Natural killer cell treated with Interleukin-12 subunit alpha and Interleukin-12 subunit beta and Interleukin-15 and Interleukin-18, amount 100 ng/mL, for 72 hours (primary cell): ENCODE data around the gene BBX. TPM values are rescaled to one million over a fixed set of nuclear protein-coding genes. Genes with fewer than 3 reads are reported as not detected.
"Not testable (repeated sequence)": the region's sequence is repeated elsewhere in the genome, so short reads cannot be mapped to it uniquely, and the experiment has no call there.

Experiments used
- ATAC-seq, 2 donors: fragments of 150-1000 bp; cut with Tn5 transposase in 1 of 2; sonication (Bioruptor Pico), chemical (Tn5 transposase) in 1 of 2; 2 replicates each; pipeline ENCODE4 v1.10.0; 2021
- DNase-seq: peaks from one replicate; pipeline ENCODE4 v3.0.0; 2022; ENCODE audit warnings: low spot score
- H3K27ac Mint-ChIP-seq, 2 donors: 1 replicate in 1 of 2; 2 replicates in 1 of 2; pipeline ENCODE4 v1.8.0; 2022; ENCODE audit warnings: mixed read lengths in 2 of 2, mild to moderate bottlenecking in 1 of 2, moderate library complexity in 1 of 2
- H3K27me3 Mint-ChIP-seq, 2 donors: 1 replicate in 1 of 2; 2 replicates in 1 of 2; pipeline ENCODE4 v1.8.0; 2022; ENCODE audit warnings: mixed read lengths in 2 of 2
- H3K36me3 Mint-ChIP-seq: one replicate; pipeline ENCODE4 v1.8.0; 2022; ENCODE audit warnings: mixed read lengths
- H3K4me1 Mint-ChIP-seq, 2 donors: 1 replicate in 1 of 2; 2 replicates in 1 of 2; pipeline ENCODE4 v1.8.0; 2022; ENCODE audit warnings: low read depth in 2 of 2, mixed read lengths in 2 of 2, mild to moderate bottlenecking in 1 of 2
- H3K4me3 Mint-ChIP-seq: one replicate; pipeline ENCODE4 v1.8.0; 2022; ENCODE audit warnings: mixed read lengths
- H3K9me3 Mint-ChIP-seq: 2 replicates; pipeline ENCODE4 v1.8.0; 2022; ENCODE audit warnings: mixed read lengths
- total RNA-seq, 2 donors: library from RNA; stranded (reverse); gene quantifications; one replicate each; pipeline ENCODE4 v1.2.3, GENCODE V29; 2022

Gene BBX
- total RNA-seq, 2 donors from 2014 or later = 49.4 to 59.1 TPM

DNA sequence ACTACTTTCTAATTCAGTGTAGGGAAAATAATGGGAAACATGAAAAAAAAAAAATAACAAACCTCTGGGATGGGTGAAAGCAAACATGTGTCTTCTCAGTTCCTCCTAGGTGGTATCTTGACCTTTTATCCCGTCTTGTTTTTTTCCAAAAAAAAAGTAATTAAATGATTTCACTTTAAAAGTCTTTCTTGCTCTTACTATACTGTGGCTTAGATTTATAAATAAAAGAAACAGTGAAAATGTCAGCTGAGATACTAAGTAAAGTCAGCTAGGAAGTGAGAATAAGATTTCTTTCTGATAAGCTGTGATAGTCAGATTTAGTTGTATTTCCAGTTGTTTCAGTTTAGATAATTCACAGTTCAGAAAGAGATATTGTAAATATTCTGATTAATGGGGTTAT is 37.4 kb downstream of the BBX start:
- no peak overlapping the region for H3K27ac Mint-ChIP-seq
- no peak overlapping the region for H3K4me3 Mint-ChIP-seq
- no peaks in the 10 kb centered on the region for H3K9me3 Mint-ChIP-seq
- H3K36me3 Mint-ChIP-seq = no peaks in the 10 kb centered on the region
- ATAC-seq = no peak
- DNase-seq = no peak
- H3K4me1 Mint-ChIP-seq = peaks cover 14 to 23% of the 10 kb centered on the region in 2 donors
- H3K27me3 Mint-ChIP-seq = no peaks in the 10 kb centered on the region

DNA sequence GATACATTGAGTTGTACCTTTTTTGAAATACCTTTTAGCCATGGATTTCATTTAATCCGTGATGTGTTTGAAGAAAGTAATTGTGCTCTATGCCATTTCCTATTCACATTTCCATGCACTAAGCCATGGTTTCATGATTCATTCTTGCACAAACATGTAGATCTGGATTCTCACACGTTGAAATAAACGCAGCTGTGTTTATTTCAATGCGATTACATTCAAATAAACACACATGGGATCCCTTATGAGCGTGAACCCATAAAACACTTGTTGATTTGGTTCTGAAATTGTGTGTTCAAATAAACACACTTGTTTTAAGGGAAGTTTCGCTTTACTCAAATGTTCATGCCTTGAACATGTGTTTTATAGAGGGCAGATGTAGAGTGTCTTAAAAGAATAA is 39.2 kb downstream of the BBX start:
- Mint-ChIP-seq H3K27me3 (no peaks in the 10 kb centered on the region), H3K9me3 (no peaks in the 10 kb centered on the region), H3K27ac (no peak overlapping the region), H3K4me3 (no peak overlapping the region), H3K36me3 (no peaks in the 10 kb centered on the region), H3K4me1 (peaks cover 14 to 30% of the 10 kb centered on the region in 2 donors)
- DNase-seq (no peak), ATAC-seq (no peak)

DNA sequence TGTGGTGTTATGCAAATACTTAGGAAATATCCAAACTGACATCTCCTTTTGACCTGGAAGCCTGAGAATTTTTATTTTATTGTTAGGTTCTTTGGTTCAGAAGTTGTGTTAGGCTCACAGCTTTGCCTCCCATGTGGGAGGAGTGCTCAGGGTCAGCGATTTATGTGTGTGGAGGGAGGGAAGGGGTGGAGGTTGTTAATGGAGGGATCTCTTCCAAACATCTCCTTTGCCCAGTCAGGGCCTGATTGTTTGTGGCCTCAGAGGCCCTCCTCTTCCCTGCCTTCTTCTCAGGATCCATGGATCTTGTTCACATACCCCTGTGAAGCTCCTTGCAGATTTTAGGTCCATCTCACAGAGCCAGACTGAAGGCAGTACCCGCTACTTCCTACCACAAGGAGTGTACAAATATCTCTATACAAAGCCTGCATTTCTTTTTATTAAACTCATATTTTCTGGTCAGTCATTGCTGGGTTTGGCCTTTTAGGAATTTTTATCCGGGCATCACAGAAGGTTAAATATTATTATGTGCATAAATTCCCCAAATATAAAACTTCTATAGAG is 40.3 kb downstream of the BBX start:
- ATAC-seq (no peak), DNase-seq (no peak)
- Mint-ChIP-seq H3K4me1 (peaks cover 9 to 22% of the 10 kb centered on the region in 2 donors), H3K36me3 (no peaks in the 10 kb centered on the region), H3K4me3 (no peak overlapping the region), H3K27me3 (no peaks in the 10 kb centered on the region), H3K27ac (no peak overlapping the region), H3K9me3 (no peaks in the 10 kb centered on the region)

DNA sequence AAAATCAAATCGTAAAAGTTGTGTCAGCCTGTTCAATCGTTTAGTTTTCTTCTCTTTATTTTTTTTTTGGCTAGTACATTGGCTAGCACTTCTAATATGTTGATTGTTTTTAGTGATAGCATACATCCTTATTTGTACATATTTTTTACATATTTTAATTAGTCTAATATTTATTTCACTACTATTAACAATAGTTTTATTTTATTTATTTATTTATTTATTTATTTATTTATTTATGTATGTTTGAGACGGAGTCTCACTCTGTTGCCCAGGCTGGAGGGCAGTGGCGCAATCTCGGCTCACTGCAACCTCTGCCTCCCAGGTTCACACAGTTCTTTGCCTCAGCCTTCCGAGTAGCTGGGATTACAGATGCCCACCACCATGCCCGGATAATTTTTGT is 42.5 kb downstream of the BBX start:
- not testable (repeated sequence) for H3K27ac Mint-ChIP-seq, H3K4me3 Mint-ChIP-seq, DNase-seq, H3K36me3 Mint-ChIP-seq, H3K9me3 Mint-ChIP-seq, ATAC-seq, H3K27me3 Mint-ChIP-seq
- H3K4me1 Mint-ChIP-seq = peaks cover 12 to 16% of the 10 kb centered on the region in 2 donors

DNA sequence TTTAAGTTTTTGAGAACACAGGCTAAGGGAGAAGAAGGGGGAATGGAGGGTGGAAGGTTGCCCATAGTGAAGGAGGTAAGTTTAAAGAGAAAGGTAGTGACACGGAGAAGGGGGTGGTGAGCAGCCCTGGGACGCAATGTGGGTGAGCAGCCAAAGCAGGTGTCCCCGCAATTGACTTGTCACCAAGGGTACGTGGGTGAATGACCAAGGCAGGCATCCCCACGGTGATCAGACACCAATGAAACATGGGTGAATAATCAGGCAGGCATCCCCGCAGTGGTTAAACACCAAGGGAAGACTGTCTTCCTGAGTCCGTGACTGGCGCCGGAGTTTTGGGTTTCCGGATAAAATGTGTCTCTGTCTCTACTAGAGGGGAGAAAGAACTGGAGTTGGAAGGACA is 48.3 kb downstream of the BBX start:
- H3K36me3 Mint-ChIP-seq, DNase-seq, H3K4me3 Mint-ChIP-seq, H3K27me3 Mint-ChIP-seq, H3K9me3 Mint-ChIP-seq, H3K27ac Mint-ChIP-seq, ATAC-seq: not testable (repeated sequence)
- H3K4me1 Mint-ChIP-seq = peaks cover 11 to 12% of the 10 kb centered on the region in 2 donors

DNA sequence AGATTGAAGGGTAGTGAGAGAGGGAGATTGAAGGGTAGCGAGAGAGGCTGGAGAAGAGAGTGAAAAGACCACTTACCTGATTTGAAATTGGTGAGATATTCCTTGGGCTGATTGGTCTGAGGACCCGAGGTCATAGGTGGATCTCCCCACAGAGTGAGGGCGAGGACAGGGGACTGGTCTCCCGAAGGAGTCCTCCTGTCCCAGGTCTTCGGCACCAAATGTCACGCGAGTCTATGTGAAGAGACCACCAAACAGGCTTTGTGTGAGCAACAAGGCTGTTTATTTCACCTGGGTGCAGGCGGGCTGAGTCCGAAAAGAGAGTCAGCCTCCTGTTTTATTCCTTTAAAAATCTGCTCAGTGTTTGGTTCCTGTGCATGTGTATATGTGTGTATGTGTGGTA is 48.7 kb downstream of the BBX start:
- not testable (repeated sequence) for ATAC-seq, DNase-seq, H3K36me3 Mint-ChIP-seq, H3K27me3 Mint-ChIP-seq, H3K9me3 Mint-ChIP-seq, H3K27ac Mint-ChIP-seq, H3K4me3 Mint-ChIP-seq
- H3K4me1 Mint-ChIP-seq = peaks cover 10 to 11% of the 10 kb centered on the region in 2 donors

DNA sequence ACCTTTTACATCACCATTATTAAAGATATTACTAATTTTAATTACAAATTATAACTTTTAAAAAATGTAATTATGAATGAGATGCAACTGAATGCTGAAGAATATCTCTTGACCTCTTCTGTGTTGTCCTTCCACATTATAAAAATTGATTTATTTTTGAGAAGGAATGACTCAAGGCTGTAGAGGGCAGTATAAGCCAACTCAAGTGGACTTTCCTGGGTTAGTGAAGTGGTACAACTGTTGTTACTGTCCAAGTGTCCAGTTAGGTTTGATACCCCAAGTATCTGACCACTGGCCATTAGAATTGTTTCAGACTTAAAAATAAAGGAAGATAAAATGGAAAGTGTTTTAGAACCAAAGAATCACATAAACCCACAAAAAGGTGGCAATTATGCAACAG is 51.9 kb downstream of the BBX start:
- peak in 1 of 2 donors; percentile 69 for ATAC-seq

DNA sequence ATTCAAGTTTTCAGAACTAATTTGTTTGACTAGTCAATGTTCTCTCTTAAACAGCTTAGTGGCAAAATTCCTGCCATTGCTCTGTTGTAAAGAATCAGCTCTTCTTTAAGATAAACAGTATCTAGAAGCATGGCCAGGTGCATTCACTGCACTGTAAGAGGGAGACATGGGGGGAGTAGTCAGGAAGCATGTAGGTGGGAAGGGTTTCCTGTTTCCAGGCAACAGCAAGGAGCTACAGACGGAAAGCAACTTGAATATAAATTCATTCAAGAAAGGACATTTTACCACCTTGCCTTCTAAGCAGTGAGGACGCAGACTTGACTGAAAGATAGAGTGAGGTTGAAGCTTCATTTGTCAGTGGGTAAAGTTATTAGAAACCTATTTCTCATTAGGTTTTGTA is 55.3 kb downstream of the BBX start:
- H3K4me1 Mint-ChIP-seq = peaks cover 8 to 13% of the 10 kb centered on the region in 2 donors
- H3K4me3 Mint-ChIP-seq = no peak overlapping the region
- ATAC-seq = no peak
- no peaks in the 10 kb centered on the region for H3K27me3 Mint-ChIP-seq
- DNase-seq = no peak
- peak overlapping the region in 1 of 2 donors; percentile 29 for H3K27ac Mint-ChIP-seq
- H3K36me3 Mint-ChIP-seq = no peaks in the 10 kb centered on the region
- H3K9me3 Mint-ChIP-seq = no peaks in the 10 kb centered on the region

More for the DNA sequence above, 51.9 kb downstream of the BBX start:
- H3K27ac Mint-ChIP-seq = no peak overlapping the region
- no peak for DNase-seq
- peaks cover 13 to 15% of the 10 kb centered on the region in 2 donors for H3K4me1 Mint-ChIP-seq
- H3K9me3 Mint-ChIP-seq = no peaks in the 10 kb centered on the region
- H3K36me3 Mint-ChIP-seq = no peaks in the 10 kb centered on the region
- H3K4me3 Mint-ChIP-seq = no peak overlapping the region
- H3K27me3 Mint-ChIP-seq = no peaks in the 10 kb centered on the region

DNA sequence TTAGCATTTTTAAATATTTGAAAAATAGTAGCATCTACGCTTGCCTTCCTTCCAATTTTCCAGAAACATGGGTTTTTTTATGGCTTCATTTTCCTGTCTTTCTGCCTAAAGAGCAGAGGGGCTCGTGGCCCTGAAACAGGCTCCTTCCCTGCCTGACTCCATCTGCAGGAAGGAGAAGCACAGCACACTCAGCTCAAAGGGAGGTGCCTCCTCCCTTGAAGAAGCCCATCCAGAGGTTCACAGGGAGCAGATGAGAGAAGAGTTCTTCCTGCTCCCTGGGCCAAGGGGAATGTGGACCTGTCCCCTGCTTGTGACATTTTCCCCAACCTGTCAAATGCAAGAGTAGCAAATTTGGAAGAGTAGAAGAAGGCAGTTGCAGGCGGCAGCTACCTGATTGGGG is 55.8 kb downstream of the BBX start:
- Mint-ChIP-seq H3K36me3 (no peaks in the 10 kb centered on the region), H3K27me3 (no peaks in the 10 kb centered on the region), H3K27ac (peak overlapping the region in 1 of 2 donors; percentile 29)

DNA sequence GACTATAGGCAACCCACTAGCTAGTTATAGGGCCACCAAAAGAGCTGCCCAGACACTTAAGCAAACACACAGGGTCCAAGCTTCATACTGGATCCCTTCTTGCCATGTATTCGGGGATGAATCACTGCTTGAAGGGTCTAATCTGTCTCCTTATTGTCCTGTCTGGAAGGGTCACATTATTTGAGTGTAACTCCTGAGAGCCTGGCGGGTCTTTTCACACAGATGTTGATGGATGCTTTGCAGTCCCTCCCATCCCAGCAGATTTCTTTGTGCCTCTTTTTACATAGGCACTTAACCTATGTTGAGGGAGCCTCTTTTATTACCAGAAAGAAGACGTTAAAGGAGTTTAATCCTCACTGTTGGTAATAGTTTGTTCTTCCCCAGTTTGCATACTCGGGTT is 56.6 kb downstream of the BBX start:
- Mint-ChIP-seq H3K27ac (peak overlapping the region in 1 of 2 donors; percentile 29), H3K27me3 (no peaks in the 10 kb centered on the region), H3K36me3 (no peaks in the 10 kb centered on the region), H3K4me1 (peaks cover 8 to 13% of the 10 kb centered on the region in 2 donors), H3K4me3 (no peak overlapping the region), H3K9me3 (no peaks in the 10 kb centered on the region)
- DNase-seq = no peak
- no peak for ATAC-seq

More for the DNA sequence above, 55.8 kb downstream of the BBX start:
- DNase-seq (no peak), ATAC-seq (no peak)
- Mint-ChIP-seq H3K9me3 (no peaks in the 10 kb centered on the region), H3K4me1 (peaks cover 8 to 13% of the 10 kb centered on the region in 2 donors), H3K4me3 (no peak overlapping the region)

DNA sequence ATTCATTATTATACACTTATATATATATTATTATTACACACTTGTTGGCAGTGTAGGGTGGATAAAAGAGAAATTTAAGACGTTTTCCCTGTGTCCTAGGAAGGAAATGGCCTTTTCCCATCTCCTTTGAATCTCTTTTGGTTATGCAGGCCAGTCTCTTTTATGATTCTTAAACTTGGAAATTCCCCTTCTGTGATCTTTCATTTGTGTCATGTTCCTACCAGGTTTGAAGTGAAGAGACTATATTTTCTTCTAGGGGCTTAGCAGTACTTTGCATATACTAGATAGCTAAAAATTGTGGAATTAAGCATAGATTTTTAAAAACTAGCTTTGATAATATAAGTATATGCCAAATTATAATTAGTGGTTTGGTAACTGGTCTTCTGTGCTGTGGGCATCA is 58.5 kb downstream of the BBX start:
- no peaks in the 10 kb centered on the region for H3K36me3 Mint-ChIP-seq
- H3K27ac Mint-ChIP-seq = no peak overlapping the region
- DNase-seq (no peak), ATAC-seq (no peak)
- no peaks in the 10 kb centered on the region for H3K27me3 Mint-ChIP-seq
- no peaks in the 10 kb centered on the region for H3K9me3 Mint-ChIP-seq
- peaks cover 8 to 13% of the 10 kb centered on the region in 2 donors for H3K4me1 Mint-ChIP-seq
- H3K4me3 Mint-ChIP-seq = no peak overlapping the region

DNA sequence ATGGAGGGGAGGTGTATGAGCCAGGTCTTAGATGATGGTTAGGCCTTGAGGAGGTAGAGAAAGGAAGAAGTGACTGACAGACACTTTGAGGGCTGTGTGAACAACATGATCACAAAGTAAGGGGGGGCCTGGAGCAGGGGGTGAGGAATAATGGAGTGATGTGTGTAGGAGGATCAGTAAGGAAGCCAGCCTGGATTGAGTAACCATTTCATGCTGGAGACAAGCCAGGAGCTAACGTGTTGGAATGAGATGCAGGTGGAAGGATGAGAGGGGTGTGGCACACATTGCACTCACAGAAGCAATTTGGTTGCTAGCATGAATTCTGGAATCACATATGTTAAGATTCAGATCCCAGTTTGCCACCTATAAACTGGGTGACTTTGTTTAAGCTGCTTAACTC is 65.5 kb downstream of the BBX start:
- no peaks in the 10 kb centered on the region for H3K9me3 Mint-ChIP-seq
- no peaks in the 10 kb centered on the region for H3K27me3 Mint-ChIP-seq
- no peak overlapping the region for H3K27ac Mint-ChIP-seq
- peaks cover 17 to 23% of the 10 kb centered on the region in 2 donors for H3K4me1 Mint-ChIP-seq
- no peak for DNase-seq
- ATAC-seq = no peak
- no peaks in the 10 kb centered on the region for H3K36me3 Mint-ChIP-seq
- H3K4me3 Mint-ChIP-seq = no peak overlapping the region

DNA sequence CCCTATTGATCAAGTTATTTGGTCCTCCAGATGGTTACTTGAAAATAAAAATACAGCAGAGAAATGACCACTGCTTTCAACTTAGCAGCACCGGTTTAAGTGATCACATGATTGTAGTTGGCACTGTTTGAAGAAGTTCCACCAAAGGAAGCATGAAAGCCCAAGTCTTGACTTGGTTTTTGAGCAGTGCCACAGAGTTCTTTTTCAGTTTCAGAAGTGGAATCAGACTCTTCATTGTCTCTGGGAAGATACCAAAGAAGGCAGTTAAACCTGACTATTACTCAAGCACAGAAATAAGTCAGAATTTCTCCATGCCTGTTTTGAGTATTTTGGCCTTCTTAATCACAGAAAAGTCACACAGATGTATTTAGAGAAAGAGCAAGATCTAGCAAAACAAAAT is 66.7 kb downstream of the BBX start:
- H3K36me3 Mint-ChIP-seq = no peaks in the 10 kb centered on the region
- H3K27me3 Mint-ChIP-seq = no peaks in the 10 kb centered on the region
- H3K4me1 Mint-ChIP-seq = peaks cover 17 to 23% of the 10 kb centered on the region in 2 donors
- no peaks in the 10 kb centered on the region for H3K9me3 Mint-ChIP-seq
- H3K27ac Mint-ChIP-seq = peak overlapping the region in 1 of 2 donors; percentile 45
- no peak for DNase-seq
- H3K4me3 Mint-ChIP-seq = no peak overlapping the region
- peak in 1 of 2 donors; percentile 54 for ATAC-seq

DNA sequence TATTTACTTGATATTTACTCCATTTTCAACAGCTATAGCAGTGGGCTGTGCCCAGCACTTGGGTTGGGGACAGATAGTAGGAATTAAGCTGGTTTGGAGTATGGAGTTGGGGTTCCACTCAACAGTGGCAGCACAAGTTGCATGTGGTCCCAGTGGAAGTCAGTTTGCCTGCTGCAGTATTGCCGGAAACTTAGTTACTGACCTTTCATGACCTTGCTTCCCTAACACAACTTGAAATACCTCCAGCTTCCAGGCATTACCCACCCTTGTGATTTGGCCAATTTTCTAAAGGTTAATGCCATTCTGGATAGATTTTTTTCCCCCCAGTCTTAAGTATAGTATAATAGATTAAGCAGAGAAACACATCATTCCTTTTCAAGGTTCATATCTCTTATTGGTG is 68.0 kb downstream of the BBX start:
- no peaks in the 10 kb centered on the region for H3K27me3 Mint-ChIP-seq
- H3K4me3 Mint-ChIP-seq = no peak overlapping the region
- no peak for ATAC-seq
- H3K27ac Mint-ChIP-seq = no peak overlapping the region
- no peak for DNase-seq
- H3K36me3 Mint-ChIP-seq = no peaks in the 10 kb centered on the region
- H3K9me3 Mint-ChIP-seq = no peaks in the 10 kb centered on the region
- peaks cover 17 to 23% of the 10 kb centered on the region in 2 donors for H3K4me1 Mint-ChIP-seq

DNA sequence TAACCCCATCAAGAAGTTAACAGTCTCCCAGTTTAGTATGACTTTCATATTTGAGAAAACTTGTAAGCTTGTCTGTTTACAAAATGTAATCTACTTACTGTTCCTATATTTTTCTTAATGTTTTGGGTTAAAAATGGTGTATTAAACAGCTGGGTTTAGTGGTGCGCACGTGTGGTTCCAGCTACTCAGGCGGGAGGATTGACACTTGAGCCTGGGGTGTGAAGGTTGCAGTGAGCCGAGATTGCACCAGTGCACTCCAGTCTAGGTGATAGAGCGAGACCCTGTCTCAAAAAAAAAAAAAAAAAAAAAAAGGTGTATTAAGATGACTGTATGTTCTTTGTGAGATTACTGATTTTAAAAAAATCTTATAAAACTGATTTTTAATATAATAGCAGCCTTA is 69.3 kb downstream of the BBX start:
- no peak for ATAC-seq
- no peak for DNase-seq
- no peaks in the 10 kb centered on the region for H3K36me3 Mint-ChIP-seq
- H3K4me3 Mint-ChIP-seq = no peak overlapping the region
- peak overlapping the region in 1 of 2 donors; percentile 32 for H3K27ac Mint-ChIP-seq
- H3K27me3 Mint-ChIP-seq = no peaks in the 10 kb centered on the region
- H3K9me3 Mint-ChIP-seq = no peaks in the 10 kb centered on the region
- peaks cover 17 to 23% of the 10 kb centered on the region in 2 donors for H3K4me1 Mint-ChIP-seq
